ENCODE measurements around the gene EFTUD2.

EFTUD2 gene

GRCh38 chr17:44912763-44913544 lies 13.7 kb upstream of the EFTUD2 start:
- in situ Hi-C loops (cut with MboI; ENCODE audit: low pct_unique_long_range_greater_than_20kb, low sequenced_read_pairs, unreplicated experiment), result no loop called here
- TF ChIP-seq CTCF (IDR thresholded peaks at IDR 0.05; ENCODE audit: extremely low read depth, insufficient read depth, missing control alignments), result no peak
- DNase-seq (ENCODE audit: low spot score), result peak; percentile 24

- peak; percentile 70 for DNase-seq (ENCODE audit: low spot score)
- TF ChIP-seq CTCF (IDR thresholded peaks at IDR 0.05; ENCODE audit: extremely low read depth, insufficient read depth, missing control alignments), result peak; percentile 57
- in situ Hi-C loops (cut with MboI; ENCODE audit: low pct_unique_long_range_greater_than_20kb, low sequenced_read_pairs, unreplicated experiment), result no loop called here
Observed at GRCh38 chr17:44911133-44912001, 12.1 kb upstream of the EFTUD2 start.

GRCh38 chr17:44910231-44911106 lies 11.2 kb upstream of the EFTUD2 start:
- peak; percentile 9 for DNase-seq (ENCODE audit: low spot score)
- no peak for TF ChIP-seq CTCF (IDR thresholded peaks at IDR 0.05; ENCODE audit: extremely low read depth, insufficient read depth, missing control alignments)
- in situ Hi-C loops (cut with MboI; ENCODE audit: low pct_unique_long_range_greater_than_20kb, low sequenced_read_pairs, unreplicated experiment), result no loop called here

GRCh38 chr17:44909681-44910144 lies 10.5 kb upstream of the EFTUD2 start:
- no peak for TF ChIP-seq CTCF (IDR thresholded peaks at IDR 0.05; ENCODE audit: extremely low read depth, insufficient read depth, missing control alignments)
- peak; percentile 15 for DNase-seq (ENCODE audit: low spot score)
- in situ Hi-C loops (cut with MboI; ENCODE audit: low pct_unique_long_range_greater_than_20kb, low sequenced_read_pairs, unreplicated experiment), result no loop called here

GRCh38 chr17:44908761-44909326 lies 9.6 kb upstream of the EFTUD2 start:
- no peak for TF ChIP-seq CTCF (IDR thresholded peaks at IDR 0.05; ENCODE audit: extremely low read depth, insufficient read depth, missing control alignments)
- no peak for DNase-seq (ENCODE audit: low spot score)
- in situ Hi-C loops (cut with MboI; ENCODE audit: low pct_unique_long_range_greater_than_20kb, low sequenced_read_pairs, unreplicated experiment), result no loop called here
